ENCODE data around the gene ARHGEF16.

- TF ChIP-seq CTCF (IDR thresholded peaks at IDR 0.05) (no peak), POLR2A (IDR thresholded peaks at IDR 0.05) (no peak), EP300 (IDR thresholded peaks at IDR 0.05) (no peak), POLR2AphosphoS5 (IDR thresholded peaks at IDR 0.05) (no peak)
Observed at GRCh38 chr1:3431266-3431665, 23.2 kb upstream of the ARHGEF16 start.

Data from suprapubic skin (tissue), 4 donors.